Ectodermal cell (in vitro differentiated cells): ENCODE data around the gene KRT81.
A peak's percentile ranks its signal among the peaks of the same experiment; 100 is the strongest.
"Not testable (repeated sequence)": the region's sequence is repeated elsewhere in the genome, so short reads cannot be mapped to it uniquely, and the experiment has no call there.

Source experiments
- H3K27ac ChIP-seq: 2 replicates; pipeline ENCODE4 v1.7.0; 2013; ENCODE audit warnings: mild to moderate bottlenecking, low read depth, low read length; ENCODE audit not compliant: insufficient read depth, poor library complexity, severe bottlenecking
- H3K27me3 ChIP-seq: 2 replicates; pipeline ENCODE4 v1.7.0; 2013; ENCODE audit warnings: mild to moderate bottlenecking, low read length; ENCODE audit not compliant: insufficient read depth, control insufficient read depth, poor library complexity, severe bottlenecking
- H3K36me3 ChIP-seq: one replicate; pipeline ENCODE4 v1.7.0; 2013; ENCODE audit warnings: low read length; ENCODE audit not compliant: control insufficient read depth, insufficient read depth
- H3K4me1 ChIP-seq: one replicate; pipeline ENCODE4 v1.7.0; 2013; ENCODE audit warnings: low read length; ENCODE audit not compliant: control insufficient read depth, insufficient read depth
- H3K4me3 ChIP-seq: 2 replicates; pipeline ENCODE4 v1.7.0; 2013; ENCODE audit warnings: low read depth, low read length, control low read depth; ENCODE audit not compliant: insufficient read depth
- H3K9me3 ChIP-seq: 2 replicates; pipeline ENCODE4 v1.7.0; 2013; ENCODE audit warnings: mild to moderate bottlenecking, low read length, moderate library complexity; ENCODE audit not compliant: control insufficient read depth
- WGBS, 2 experiments: methylation state at CpG; one replicate each; pipeline ENCODE4 v1.1.7; 2013; ENCODE audit warnings: missing lambda C conversion rate in 2 of 2; 5-methylcytosine and 5-hydroxymethylcytosine counted together

Gene KRT81

DNA sequence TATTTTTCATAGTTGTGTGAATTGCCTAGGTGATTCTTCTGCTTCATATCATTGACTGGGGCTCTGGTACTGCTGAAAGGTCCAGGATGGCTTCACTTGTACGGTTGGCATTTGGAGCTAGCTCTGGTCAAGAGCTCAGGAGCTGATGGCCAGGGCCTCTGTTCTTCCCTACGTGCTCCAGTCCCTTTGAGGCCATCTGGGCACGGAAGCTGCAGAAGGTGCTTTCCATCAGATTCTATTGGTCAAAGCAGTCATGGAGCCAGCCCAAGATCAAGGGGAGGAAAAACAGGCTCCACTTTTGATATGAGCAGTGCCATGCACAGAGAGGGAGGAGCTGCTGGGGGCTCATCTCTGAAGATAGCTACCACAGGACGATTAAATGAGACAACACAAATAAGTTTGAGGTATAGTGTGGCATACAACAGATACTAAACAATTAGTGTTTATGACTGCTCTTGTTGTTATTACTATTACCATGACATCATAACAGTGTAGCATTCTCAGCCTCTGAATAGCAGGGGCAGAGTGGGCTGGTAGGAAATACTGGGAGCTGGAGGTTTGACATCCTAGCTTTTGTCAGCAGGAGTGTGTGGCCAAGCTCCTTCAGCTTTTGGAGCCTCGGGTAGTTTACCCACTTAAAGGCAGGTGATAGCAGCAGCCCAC lies 19.4 kb upstream of the KRT81 start:
- H3K36me3 ChIP-seq = no peaks in the 10 kb centered on the region
- 87 to 92% methylated on average over 5 of the region's 5 CpGs for WGBS, 2 experiments
- peaks cover 50% of the 10 kb centered on the region for H3K27me3 ChIP-seq
- no peak overlapping the region for H3K27ac ChIP-seq
- H3K4me1 ChIP-seq = peaks cover 11% of the 10 kb centered on the region
- H3K9me3 ChIP-seq = no peaks in the 10 kb centered on the region
- H3K4me3 ChIP-seq = no peak overlapping the region

DNA sequence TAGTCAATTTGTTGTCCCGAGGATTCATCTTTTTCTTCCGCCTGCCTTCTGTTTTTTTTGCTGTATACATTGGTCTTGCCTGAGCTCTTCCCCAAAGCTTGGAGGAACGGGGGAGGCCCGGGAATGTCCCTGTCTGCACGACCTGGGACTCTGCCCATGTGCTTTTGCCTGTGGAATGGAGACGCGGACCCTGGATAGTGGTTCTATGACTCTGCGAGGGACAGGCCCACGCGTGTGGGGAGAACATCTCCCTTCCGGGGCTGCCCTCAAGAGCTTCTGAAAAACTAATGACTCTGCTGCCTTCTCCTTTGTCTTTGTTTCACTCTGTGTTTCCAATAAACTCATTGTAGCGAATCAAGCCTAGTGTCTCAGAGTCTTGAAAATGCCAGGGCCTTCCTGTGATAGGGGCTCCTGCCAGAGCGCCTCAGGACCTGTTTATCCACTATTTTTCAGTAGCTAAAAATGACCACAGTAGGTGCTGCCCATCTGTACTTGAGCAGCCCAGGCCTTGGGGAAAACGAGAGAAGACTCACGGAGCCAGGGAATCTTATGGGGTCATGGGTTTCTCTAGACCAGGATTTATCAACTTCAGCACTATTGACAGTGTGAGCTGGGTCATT lies 17.6 kb upstream of the KRT81 start:
- 57 to 58% methylated on average over 15 of the region's 15 CpGs for WGBS, 2 experiments
- H3K27me3 ChIP-seq = peaks cover 50% of the 10 kb centered on the region

DNA sequence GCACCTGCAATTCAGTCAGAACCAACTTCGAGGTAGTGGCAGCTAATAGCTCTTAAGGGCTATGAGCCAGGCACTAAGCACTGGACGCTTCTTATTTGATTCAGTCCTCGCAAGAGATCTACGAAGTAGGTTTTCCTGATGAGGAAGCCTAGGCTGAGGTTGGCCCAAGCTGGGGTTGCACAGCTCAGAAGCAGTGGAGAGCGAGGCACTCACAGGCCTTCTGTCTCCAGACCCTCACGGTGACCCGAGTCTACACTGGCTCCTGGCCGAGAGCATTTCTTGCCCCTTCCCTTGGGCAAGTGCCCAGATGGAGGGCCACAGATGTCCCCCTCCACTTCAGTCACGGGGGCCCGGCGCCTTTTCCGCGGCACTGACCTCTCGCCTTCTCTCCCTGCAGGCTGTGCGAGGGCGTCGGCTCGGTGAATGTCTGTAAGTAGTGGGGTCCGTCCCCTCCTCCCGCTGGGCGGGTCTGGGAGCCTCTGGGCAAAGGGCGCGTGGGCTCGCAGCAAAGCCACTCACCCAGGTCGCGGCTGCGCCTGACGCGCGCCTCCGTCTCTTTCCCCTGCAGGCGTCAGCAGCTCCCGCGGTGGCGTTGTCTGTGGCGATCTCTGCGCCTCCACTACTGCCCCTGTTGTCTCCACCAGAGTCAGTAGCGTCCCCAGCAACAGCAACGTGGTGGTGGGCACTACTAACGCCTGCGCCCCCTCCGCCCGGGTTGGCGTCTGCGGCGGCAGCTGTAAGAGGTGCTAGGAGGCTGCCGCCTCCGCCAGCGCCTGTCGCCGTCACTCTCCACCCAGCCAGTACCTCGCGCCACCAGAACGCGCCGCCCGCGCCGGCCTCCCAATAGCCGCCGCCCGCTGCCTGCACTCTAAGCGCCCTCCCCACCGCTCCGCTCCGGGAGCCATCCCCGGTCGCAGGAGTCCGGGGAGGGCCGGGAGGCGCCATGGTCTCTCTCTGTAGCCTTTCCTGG lies 16.8 kb upstream of the KRT81 start:
- Histone ChIP-seq H3K36me3 (no peaks in the 10 kb centered on the region), H3K4me3 (peak overlapping the region; percentile 45), H3K27me3 (peaks cover 50% of the 10 kb centered on the region), H3K9me3 (no peaks in the 10 kb centered on the region), H3K4me1 (peaks cover 11% of the 10 kb centered on the region), H3K27ac (no peak overlapping the region)
- WGBS, 2 experiments = 10% methylated on average over 71 of the region's 71 CpGs

More for the DNA sequence above, 17.6 kb upstream of the KRT81 start:
- no peak overlapping the region for H3K27ac ChIP-seq
- H3K4me3 ChIP-seq = peak overlapping the region; percentile 45
- H3K4me1 ChIP-seq = peaks cover 11% of the 10 kb centered on the region
- no peaks in the 10 kb centered on the region for H3K36me3 ChIP-seq
- H3K9me3 ChIP-seq = no peaks in the 10 kb centered on the region

DNA sequence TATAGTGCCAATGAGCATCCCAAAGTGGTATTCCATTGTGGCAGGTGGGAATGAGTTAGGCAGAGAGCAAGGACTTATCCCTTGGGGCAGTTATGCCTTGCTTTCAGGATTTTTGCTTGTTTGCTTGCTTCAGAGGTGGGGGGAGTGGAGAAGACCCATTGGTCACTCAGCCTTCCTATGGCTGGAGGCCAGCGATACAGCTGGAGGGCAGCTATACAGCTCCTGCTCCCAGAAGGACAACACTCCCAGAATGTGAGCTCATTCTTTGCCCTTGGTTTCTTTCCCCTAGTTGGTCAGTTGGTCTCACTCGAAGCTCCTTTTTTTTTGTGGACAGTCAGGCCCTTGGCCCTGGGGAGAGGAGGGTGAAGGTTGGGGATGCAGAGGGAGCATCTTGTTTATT lies 15.4 kb upstream of the KRT81 start:
- H3K27me3 ChIP-seq = peaks cover 49% of the 10 kb centered on the region
- no peaks in the 10 kb centered on the region for H3K36me3 ChIP-seq
- H3K9me3 ChIP-seq = no peaks in the 10 kb centered on the region
- no peak overlapping the region for H3K4me3 ChIP-seq
- WGBS, 2 experiments = 92 to 94% methylated on average over 2 of the region's 2 CpGs
- peaks cover 11% of the 10 kb centered on the region for H3K4me1 ChIP-seq
- H3K27ac ChIP-seq = no peak overlapping the region

DNA sequence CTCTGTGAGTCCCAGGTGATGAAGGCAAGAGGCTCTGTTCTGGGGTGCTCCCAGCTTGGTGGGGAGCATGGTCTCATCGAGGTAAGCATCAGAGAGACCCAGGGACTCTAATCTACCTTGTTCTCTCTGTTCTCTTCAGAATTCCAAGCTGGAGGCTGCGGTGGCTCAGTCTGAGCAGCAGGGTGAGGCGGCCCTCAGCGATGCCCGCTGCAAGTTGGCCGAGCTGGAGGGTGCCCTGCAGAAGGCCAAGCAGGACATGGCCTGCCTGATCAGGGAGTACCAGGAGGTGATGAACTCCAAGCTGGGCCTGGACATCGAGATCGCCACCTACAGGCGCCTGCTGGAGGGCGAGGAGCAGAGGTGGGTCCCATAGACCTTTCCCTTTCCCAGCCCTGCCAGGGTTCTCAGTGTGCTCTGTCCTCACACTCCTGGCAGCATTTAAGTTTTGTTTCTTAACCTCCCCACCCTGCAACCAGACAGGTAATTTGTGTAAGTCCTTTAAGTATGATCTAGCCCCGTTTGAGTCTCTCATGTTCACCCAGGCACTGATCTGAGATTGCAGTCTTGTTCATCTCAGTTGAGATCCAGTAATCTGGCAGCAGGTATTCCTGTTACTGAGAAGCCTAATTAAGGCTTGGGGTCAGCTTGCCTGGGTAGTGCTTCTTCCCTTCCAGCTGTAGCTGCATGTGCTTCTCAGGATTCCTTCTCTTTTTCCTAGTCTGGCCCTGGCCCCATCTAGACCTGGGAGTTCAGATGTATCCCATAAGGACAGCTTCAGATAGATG lies 14.8 kb upstream of the KRT81 start:
- Histone ChIP-seq H3K4me1 (peaks cover 11% of the 10 kb centered on the region), H3K36me3 (no peaks in the 10 kb centered on the region), H3K4me3 (no peak overlapping the region), H3K27me3 (peaks cover 47% of the 10 kb centered on the region), H3K9me3 (no peaks in the 10 kb centered on the region), H3K27ac (no peak overlapping the region)
- 59 to 62% methylated on average over 11 of the region's 11 CpGs for WGBS, 2 experiments

- H3K36me3 ChIP-seq, H3K4me3 ChIP-seq, H3K9me3 ChIP-seq, H3K27ac ChIP-seq: not testable (repeated sequence)
- Histone ChIP-seq H3K4me1 (peaks cover 11% of the 10 kb centered on the region), H3K27me3 (peaks cover 39% of the 10 kb centered on the region)
- 90 to 92% methylated on average over 15 of the region's 15 CpGs for WGBS, 2 experiments
These were observed 13.6 kb upstream of the KRT81 start for GRCh38 chr12:52304941-52305411.

DNA sequence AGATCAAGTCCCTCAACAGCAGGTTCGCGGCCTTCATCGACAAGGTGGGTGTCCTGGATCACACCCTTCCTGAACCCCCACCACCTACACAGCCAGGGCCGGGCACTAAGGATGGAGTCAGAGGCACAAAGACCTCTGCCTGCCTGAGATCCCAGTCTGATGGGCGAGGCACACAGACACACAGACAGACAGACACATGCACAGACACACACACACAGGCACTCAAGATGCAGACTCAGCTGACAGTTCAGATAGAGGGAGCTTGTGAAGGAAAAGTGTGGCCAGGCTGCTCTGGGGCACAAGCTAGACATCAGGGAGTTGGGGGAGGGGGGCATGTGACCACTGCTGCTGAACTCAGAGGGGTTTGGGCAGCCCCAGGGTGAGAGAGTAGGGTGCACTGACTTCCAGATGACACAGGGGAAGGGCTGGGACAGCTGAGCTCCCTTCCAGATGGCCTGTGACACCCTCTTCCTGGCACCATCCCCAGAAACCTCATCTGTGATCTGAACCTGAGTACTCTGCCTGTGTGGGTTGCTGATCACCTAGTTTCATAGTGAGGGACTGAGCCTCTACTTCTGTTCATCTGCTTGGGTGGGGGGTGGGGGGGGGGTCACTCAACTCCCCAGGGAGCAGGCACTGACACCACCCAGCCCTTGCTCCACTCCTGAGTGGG lies 11.0 kb upstream of the KRT81 start:
- no CpG with 5 or more reads among the region's 5 CpGs for WGBS, 2 experiments
- H3K27ac ChIP-seq, H3K9me3 ChIP-seq: not testable (repeated sequence)

GRCh38 chr12:52301721-52302120 lies 10.4 kb upstream of the KRT81 start:
- H3K27me3 ChIP-seq = peaks cover 12% of the 10 kb centered on the region
- not testable (repeated sequence) for H3K9me3 ChIP-seq, H3K36me3 ChIP-seq, H3K27ac ChIP-seq, H3K4me3 ChIP-seq, H3K4me1 ChIP-seq
- WGBS, 2 experiments = 67 to 79% methylated on average over 17 to 20 of the region's 31 CpGs

More for the DNA sequence above, 11.0 kb upstream of the KRT81 start:
- peaks cover 19% of the 10 kb centered on the region for H3K27me3 ChIP-seq
- not testable (repeated sequence) for H3K4me3 ChIP-seq, H3K36me3 ChIP-seq, H3K4me1 ChIP-seq
